ENCODE data around the gene WNK3. TPM values are rescaled to one million over a fixed set of nuclear protein-coding genes. Genes with fewer than 3 reads are reported as not detected.

Gene WNK3
- total RNA-seq, 1 donor from 2014 or later: 3.3 TPM

- DNase-seq (ENCODE audit: low spot score in 2 of 2): no peak
- Histone ChIP-seq H3K27me3 (no peaks in the 10 kb centered on the region), H3K36me3 (no peaks in the 10 kb centered on the region), H3K4me1 (no peaks in the 10 kb centered on the region), H3K4me3 (no peak overlapping the region), H3K9me3 (no peaks in the 10 kb centered on the region), H3K27ac (no peak overlapping the region)
- intact Hi-C loops (cut with DNase I): no loop called here
- TF ChIP-seq, protein P1, sequence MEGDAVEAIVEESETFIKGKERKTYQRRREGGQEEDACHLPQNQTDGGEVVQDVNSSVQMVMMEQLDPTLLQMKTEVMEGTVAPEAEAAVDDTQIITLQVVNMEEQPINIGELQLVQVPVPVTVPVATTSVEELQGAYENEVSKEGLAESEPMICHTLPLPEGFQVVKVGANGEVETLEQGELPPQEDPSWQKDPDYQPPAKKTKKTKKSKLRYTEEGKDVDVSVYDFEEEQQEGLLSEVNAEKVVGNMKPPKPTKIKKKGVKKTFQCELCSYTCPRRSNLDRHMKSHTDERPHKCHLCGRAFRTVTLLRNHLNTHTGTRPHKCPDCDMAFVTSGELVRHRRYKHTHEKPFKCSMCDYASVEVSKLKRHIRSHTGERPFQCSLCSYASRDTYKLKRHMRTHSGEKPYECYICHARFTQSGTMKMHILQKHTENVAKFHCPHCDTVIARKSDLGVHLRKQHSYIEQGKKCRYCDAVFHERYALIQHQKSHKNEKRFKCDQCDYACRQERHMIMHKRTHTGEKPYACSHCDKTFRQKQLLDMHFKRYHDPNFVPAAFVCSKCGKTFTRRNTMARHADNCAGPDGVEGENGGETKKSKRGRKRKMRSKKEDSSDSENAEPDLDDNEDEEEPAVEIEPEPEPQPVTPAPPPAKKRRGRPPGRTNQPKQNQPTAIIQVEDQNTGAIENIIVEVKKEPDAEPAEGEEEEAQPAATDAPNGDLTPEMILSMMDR (IDR thresholded peaks at IDR 0.05): no peak
Measured at GRCh38 chrX:54194982-54195588, 162.8 kb downstream of the WNK3 start.

DNA sequence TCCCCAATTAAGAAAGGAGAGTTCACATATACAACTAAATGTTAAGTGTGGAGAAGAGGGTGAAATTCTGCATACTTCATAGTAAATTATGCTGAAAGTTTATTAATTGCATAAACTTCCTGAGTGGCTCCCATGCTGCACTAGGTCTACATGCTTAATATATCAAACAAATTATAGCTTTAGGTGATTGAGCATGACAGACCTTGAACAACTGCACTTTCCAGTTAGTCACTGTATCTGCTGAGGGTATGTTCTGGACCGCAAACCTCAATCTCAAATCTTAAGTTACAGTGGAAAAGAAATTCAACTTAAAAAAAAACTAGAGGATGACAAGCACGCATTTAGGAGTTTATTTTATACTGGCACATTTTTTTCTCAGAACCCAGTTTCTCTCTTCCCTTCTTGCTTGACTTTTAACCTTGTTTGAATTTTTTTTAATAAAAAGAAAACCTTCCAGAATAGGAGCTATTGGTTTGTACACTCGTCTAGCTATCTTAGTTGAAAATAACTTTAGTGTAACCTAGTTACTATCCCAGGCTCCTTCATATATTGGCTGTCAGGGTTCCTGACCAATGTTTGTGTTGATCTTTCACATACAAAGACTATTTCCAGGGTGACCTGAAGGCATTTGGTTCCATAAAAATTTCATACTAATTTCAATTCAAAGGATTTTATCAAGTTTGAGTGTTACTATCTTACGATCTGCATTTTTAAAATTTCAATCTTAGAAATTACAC, 164.6 kb downstream of the WNK3 start:
- H3K27me3 ChIP-seq: no peaks in the 10 kb centered on the region
- no peak overlapping the region for H3K27ac ChIP-seq
- H3K4me1 ChIP-seq: no peaks in the 10 kb centered on the region
- intact Hi-C loops (cut with DNase I): no loop called here
- no peaks in the 10 kb centered on the region for H3K9me3 ChIP-seq
- no peak for DNase-seq (ENCODE audit: low spot score in 2 of 2)
- no peaks in the 10 kb centered on the region for H3K36me3 ChIP-seq
- TF ChIP-seq, protein P1 (IDR thresholded peaks at IDR 0.05): no peak
- no peak overlapping the region for H3K4me3 ChIP-seq

- Histone ChIP-seq H3K27ac (no peak overlapping the region), H3K9me3 (no peaks in the 10 kb centered on the region), H3K36me3 (no peaks in the 10 kb centered on the region), H3K4me1 (peaks cover 0 to 3% of the 10 kb centered on the region in 2 donors), H3K4me3 (no peak overlapping the region), H3K27me3 (no peaks in the 10 kb centered on the region)
- TF ChIP-seq, protein P1 (IDR thresholded peaks at IDR 0.05): no peak
- intact Hi-C loops (cut with DNase I): loop anchor here (5.0 to 10.0 kb wide), 4 partner anchors 173 to 820 kb away; partner anchors contain the start of genes APEX2, HUWE1 and WNK3
- no peak for DNase-seq (ENCODE audit: low spot score in 2 of 2)
Measured at GRCh38 chrX:54184474-54184873, 173.4 kb downstream of the WNK3 start.

GRCh38 chrX:54182864-54183613, 174.8 kb downstream of the WNK3 start, which contains the start of gene FAM120C:
Gene FAM120C, minus strand, starts transcription at chrX:54183254. Its CDS starts 56 bp downstream, at chrX:54183198.
- DNase-seq (ENCODE audit: low spot score in 2 of 2): peak in 1 of 2 donors; percentile 73
- Histone ChIP-seq H3K27ac (peak within 1 kb of the TSS; percentile 86 to 91), H3K4me1 (peaks cover 0 to 3% of the 10 kb centered on the region in 2 donors), H3K9me3 (no peaks in the 10 kb centered on the region), H3K4me3 (peak within 1 kb of the TSS; percentile 69 to 78), H3K27me3 (no peaks in the 10 kb centered on the region), H3K36me3 (no peaks in the 10 kb centered on the region)
- intact Hi-C loops (cut with DNase I): loop anchor here (1.0 to 10.0 kb wide), 6 partner anchors 139 to 822 kb away; partner anchors contain the start of genes APEX2, HUWE1, PHF8 and WNK3
- TF ChIP-seq, protein P1 (IDR thresholded peaks at IDR 0.05): no peak

DNA sequence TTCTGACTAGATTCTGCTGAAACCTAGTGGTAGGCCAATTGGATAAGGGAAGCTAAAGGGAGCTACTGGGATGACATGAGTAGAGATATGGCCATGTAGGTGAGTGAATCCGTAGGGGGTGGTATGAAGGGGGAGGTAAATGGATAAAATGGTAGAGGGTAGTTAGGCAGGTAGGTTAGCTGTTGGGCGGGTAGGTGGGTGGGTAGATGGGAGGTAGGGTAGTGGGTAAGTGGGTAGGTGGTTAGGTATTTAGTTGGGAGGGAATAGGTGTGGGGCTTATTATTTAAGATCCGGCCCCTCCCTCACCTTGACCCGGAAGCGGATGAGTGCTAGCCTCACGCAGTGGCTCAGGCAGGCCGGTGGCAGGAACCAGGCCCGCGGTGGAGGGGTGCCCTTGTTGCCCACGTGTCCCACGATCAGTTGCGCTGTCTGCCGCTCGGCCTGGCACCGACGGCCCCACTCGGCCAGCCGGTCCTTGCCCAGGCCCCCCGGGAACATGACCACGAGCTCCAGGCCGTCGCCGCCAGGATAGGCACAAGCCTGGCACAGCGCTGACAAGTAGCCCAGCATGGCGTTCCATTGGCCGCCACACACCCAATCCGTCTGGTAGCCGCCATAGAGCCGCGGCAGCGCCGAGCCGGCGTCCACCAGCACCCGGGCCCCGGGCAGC, 175.5 kb downstream of the WNK3 start:
- intact Hi-C loops (cut with DNase I): loop anchor here (2.0 to 10.0 kb wide), 5 partner anchors 175 to 822 kb away; partner anchors contain the start of genes APEX2, HUWE1 and WNK3
- Histone ChIP-seq H3K4me3 (peak overlapping the region; percentile 69 to 78), H3K27me3 (no peaks in the 10 kb centered on the region), H3K9me3 (no peaks in the 10 kb centered on the region), H3K4me1 (peaks cover 0 to 3% of the 10 kb centered on the region in 2 donors), H3K36me3 (no peaks in the 10 kb centered on the region), H3K27ac (peak overlapping the region; percentile 86 to 91)
- TF ChIP-seq, protein P1 (IDR thresholded peaks at IDR 0.05): no peak
- DNase-seq (ENCODE audit: low spot score in 2 of 2): peak in 1 of 2 donors; percentile 82
